KOPT-K1 (cell line): Measurements from ENCODE around the gene LRIT3.
"Not testable (repeated sequence)": the region's sequence is repeated elsewhere in the genome, so short reads cannot be mapped to it uniquely, and the experiment has no call there.

Experiments
- H3K27ac ChIP-seq: fragments of 200-600 bp; sonication (generic); 2 replicates; pipeline ENCODE4 v1.5.1; 2016; ENCODE audit warnings: antibody characterized with exemption, mild to moderate bottlenecking, low read depth, low read length; ENCODE audit not compliant: poor library complexity, severe bottlenecking
- H3K36me3 ChIP-seq: fragments of 200-600 bp; sonication (generic); 2 replicates; pipeline ENCODE4 v1.5.1; 2017; ENCODE audit warnings: antibody characterized with exemption, mild to moderate bottlenecking, low read length, moderate library complexity; ENCODE audit not compliant: insufficient read depth
- H3K9me3 ChIP-seq: fragments of 200-600 bp; sonication (generic); 2 replicates; pipeline ENCODE4 v1.5.1; 2017; ENCODE audit warnings: antibody characterized with exemption, low read length, mild to moderate bottlenecking; ENCODE audit not compliant: insufficient read depth, poor library complexity, severe bottlenecking

Gene LRIT3

DNA sequence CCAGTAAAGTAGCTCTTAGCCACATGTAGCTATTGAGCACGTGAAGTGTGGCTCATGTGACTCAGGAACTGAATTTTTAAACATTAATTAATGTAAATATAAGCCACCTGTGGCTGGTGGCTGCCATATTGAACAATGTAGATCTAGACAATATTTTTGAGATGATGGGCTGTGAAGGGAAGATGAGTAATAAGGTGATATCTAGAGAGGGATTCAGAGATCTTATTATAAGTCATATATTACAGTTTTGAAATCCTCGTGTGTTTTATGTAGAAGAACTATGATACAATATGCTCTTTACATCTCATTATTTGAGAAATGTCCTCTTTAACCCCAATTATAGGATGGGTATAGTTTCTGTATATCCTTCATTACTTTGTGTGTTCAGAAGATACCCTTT, 26.7 kb upstream of the LRIT3 start:
- no peaks in the 10 kb centered on the region for H3K9me3 ChIP-seq
- peaks cover 89% of the 10 kb centered on the region for H3K36me3 ChIP-seq
- no peak overlapping the region for H3K27ac ChIP-seq

DNA sequence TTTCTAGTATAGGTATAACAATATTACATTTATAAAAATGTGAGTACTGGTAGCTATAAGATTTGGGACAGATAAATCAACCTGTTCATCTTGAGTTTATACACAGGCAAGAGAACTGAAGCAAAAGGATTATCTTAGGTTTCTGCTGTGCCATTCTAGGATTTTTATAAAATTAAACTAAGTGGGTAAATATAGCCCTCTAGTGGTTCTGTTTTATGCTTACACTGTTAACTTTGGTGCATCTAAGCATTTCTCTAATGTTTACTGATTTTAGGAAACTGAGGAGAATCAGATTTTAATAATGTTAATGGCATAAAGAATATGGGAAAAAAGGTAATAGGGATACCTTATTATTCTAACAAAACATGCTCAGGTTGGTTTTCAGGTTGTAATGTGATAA, 21.2 kb upstream of the LRIT3 start:
- H3K36me3 ChIP-seq: peaks cover 56% of the 10 kb centered on the region
- H3K27ac ChIP-seq: no peak overlapping the region
- no peaks in the 10 kb centered on the region for H3K9me3 ChIP-seq

DNA sequence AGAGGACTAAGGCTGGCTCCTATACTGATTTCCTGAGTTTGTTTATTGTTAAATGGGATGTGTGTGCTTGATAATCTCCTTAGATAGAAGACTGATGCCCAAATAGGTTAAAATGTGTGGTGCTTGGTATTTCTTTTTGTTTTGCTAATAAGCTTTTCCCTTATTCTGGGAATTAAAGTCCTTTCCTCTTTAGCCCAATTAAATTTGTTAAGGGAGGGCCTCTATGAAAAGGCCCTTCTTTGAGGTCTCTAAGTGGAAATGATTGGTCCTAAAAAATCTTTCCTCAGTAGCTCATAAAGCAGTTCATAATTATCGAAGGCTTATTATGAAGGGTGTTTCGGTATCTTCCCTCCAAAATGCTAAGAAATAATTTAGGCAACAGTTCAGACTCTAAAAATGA, 20.2 kb upstream of the LRIT3 start, which contains the start of gene RRH:
Gene RRH, plus strand, starts transcription at position 301 of the 400 bp plus-strand sequence. Its CDS starts 56 bp downstream, at position 357.
- Histone ChIP-seq H3K36me3 (peaks cover 46% of the 10 kb centered on the region), H3K27ac (no peak within 1 kb of the TSS), H3K9me3 (no peaks in the 10 kb centered on the region)

DNA sequence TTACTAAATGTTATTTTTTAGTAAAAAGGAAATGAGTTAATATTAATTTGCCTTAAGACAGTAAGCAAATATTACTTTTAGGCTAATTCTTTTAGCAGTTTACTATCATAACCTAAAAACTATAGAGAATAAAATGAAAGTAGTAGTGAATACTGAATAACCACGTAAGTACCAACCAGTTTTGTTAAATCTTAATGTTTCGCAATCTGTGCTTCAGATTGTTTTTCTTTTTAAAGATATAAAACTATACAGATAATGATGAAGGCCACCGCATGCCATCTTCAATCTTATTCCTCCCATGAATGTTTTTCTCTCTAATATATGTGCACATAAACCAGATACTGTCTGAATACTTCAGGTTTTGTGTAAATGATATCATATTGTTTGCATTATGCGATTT, 14.2 kb upstream of the LRIT3 start:
- Histone ChIP-seq H3K9me3 (no peaks in the 10 kb centered on the region), H3K36me3 (no peaks in the 10 kb centered on the region), H3K27ac (no peak overlapping the region)

DNA sequence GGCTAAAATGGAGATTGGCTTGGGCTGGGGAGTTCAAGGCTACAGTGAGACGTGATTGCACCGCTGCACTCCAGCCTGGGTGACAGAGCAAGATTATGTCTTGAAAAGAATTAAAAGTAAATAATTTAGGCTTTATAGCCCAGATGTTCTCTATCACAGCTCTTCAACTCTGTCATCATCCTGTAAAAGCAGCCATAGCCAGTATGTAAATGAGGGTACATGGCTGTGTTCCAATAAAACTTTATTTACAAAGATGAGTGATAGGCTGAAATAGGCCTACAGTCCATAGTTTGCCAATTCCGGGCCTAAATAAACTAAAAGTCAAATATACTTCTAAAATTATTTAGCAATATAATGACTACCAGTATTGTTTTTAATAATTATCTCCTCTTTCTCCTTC, 10.9 kb upstream of the LRIT3 start:
- H3K36me3 ChIP-seq: no peaks in the 10 kb centered on the region
- no peak overlapping the region for H3K27ac ChIP-seq
- peaks cover 5% of the 10 kb centered on the region for H3K9me3 ChIP-seq

DNA sequence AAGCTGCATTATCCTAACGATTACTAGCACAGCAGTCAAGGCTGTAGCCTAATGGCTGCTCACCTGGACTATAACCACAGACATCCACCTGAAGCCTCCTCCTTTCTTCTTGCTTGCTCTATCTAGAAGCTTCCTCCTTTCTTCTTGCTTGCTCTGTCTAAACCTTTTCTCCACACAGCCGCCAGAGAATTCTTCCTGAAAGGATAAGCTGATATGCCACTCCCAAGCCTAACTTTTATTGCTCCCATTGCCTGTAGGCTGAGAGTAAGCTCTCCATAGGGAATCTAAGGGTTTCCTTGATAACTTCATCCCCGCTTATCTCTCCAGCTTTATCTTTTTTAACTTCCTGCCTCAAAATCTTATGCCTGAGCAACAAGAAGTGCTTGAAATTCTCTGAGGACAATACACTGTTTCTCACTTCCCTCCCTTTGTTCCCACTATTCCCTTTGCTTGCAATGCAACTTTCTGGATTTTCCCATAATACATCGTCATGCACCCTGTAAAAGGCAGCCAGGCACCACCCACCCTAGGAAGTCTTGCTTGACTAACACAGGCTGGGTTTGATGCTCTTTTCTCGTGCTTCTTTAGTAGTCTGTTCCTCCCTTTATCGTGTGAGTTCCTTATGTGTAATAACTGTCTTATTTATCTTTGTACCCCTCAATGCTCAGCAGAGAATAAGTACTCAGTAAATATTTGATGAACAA, 1.4 kb upstream of the LRIT3 start:
- no peaks in the 10 kb centered on the region for H3K36me3 ChIP-seq
- no peaks in the 10 kb centered on the region for H3K9me3 ChIP-seq
- H3K27ac ChIP-seq: no peak overlapping the region

DNA sequence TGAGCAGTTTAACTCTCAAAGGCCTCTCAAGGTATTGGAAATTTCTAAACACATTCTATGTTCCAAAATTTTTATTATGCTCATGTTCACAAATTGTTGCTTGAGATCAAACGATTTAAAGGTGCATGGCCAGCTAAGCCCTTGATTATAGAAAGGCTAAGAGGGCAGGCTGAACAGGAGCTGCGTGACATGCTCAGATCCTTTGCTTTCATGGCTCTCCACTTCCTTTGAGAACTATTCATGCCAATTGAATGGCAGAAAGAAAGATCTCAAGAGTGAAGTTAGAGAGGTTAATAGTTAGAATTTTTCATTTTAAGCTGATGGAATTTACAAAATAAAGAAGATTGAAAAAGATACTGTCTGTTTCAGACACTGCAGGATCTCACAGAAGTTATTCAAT, 594 bp downstream of the LRIT3 start:
- Histone ChIP-seq H3K9me3 (no peaks in the 10 kb centered on the region), H3K36me3 (no peaks in the 10 kb centered on the region), H3K27ac (no peak overlapping the region)

DNA sequence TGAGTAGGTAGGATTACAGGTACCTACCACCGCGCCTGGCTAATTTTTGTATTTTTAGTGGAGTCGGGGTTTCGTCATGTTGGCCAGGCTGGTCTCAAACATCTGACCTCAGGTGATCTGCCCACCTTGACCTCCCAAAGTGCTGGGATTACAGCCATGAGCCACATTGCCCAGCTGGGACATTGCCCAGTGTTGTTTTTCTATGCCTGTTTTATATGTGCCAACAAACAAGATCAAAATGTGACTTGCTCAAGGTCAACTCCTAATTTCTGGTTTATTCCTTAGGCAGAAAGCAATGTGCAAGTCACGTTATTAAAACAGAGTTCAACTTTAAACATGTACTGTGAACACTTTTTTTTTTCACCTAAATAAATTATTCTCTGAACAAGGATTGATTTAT, 2.7 kb downstream of the LRIT3 start:
- no peaks in the 10 kb centered on the region for H3K9me3 ChIP-seq
- no peaks in the 10 kb centered on the region for H3K36me3 ChIP-seq
- no peak overlapping the region for H3K27ac ChIP-seq

DNA sequence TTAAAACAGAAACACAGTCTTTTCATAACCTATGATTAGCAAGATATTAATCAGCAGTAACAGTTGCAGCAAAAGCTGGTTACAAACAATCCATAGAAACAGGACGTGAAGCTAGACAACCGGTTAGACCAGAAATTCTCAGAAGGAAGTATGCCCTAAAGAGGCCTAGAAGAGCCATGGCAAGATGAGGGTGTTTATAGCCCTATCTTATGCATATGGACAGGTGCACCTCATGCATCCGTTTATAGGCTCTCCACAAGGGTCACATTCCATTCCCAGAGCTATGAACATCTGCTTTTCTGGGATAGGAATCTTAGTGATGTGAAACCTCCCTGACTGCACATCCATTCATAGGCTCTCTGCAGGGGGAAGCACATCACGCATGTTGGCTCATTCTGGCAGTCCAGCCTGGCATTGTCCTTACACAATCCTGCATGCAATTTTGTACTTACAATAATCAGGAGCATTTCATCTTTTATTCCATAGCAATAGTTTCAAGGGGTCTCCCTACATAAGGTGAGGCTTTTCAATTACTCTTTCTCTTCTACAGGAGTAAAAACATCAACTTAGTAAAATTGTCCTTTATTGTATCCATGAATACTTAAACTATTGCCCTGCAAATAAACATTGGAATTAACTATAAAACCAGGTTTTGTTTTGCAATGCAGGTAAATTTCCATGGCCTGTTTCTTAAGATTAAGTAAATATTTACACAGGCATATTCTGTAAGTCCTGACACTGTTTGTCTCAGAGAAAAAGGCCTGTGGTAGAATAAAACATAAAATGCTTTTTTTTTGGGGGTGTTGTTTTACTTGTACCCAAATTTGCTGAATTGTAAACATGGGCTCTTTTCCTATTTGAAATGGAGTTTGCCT, 11.8 kb downstream of the LRIT3 start:
- H3K27ac ChIP-seq, H3K36me3 ChIP-seq: not testable (repeated sequence)
- peaks cover 24% of the 10 kb centered on the region for H3K9me3 ChIP-seq

DNA sequence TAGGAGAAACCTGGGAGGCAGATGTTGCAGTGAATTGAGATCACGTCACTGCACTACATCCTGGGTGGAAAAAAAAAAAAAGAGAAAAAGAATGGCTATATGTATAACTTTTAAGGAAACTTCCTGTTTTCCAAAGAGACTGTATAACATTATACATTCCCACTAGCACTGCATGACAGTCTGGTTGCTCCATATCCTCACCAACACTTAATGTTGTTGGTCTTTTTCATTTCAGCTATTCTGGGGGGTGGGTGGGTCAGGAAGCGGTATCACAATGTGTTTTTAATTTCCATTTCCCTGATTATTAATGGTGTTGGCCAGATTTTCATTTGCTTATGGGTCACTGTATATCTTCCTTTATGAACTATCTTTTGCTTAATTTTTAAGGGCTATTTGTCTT, 13.4 kb downstream of the LRIT3 start:
- Histone ChIP-seq H3K9me3 (peaks cover 24% of the 10 kb centered on the region), H3K27ac (no peak overlapping the region), H3K36me3 (no peaks in the 10 kb centered on the region)

DNA sequence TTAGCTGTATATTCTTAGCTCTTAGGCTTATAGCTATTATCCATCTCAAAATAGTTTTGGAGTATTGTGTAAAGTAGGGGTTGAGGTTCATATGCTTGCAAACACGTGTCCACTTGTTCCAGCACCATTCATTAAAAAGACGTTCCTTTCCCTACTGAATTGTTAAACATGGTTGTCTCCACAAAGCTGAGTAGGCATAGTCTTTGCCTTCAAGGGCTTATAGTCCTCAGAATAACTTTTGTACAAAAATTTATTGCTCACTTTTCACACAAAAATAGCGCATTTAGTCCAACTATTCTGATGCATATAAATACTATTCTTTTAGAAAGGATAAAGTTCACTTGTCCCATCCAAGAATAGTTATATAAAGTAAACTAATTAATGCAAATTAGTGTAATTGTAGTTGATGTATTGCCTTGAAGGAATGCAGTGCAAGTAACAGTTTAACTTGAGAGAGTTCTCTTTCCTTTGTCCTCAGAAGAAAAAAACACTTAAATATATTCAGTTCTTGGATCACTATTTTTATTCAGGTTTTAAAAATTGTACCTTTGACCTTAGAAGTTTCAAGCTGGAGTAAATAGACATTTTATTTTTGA, 14.1 kb downstream of the LRIT3 start:
- Histone ChIP-seq H3K9me3 (peaks cover 24% of the 10 kb centered on the region), H3K27ac (no peak overlapping the region), H3K36me3 (no peaks in the 10 kb centered on the region)

DNA sequence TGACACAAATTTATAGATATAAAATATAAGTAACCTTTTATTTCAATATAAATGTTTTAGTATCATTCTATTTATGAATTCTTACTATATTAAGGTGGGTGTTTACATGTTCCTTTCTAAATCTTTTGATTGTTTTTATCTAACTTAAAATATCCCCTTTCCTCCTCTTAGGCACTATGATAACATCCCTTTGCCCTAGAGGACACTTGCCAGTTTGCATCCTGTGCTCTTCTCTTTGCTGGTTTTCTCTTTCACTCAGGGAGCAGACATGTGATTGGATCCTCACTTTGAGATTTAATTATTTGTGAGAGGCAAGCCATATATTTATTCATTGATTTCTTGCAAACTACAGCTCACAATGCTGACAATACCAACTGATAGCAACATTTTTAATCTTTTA, 16.2 kb downstream of the LRIT3 start:
- Histone ChIP-seq H3K36me3 (no peaks in the 10 kb centered on the region), H3K27ac (no peak overlapping the region), H3K9me3 (peaks cover 20% of the 10 kb centered on the region)

DNA sequence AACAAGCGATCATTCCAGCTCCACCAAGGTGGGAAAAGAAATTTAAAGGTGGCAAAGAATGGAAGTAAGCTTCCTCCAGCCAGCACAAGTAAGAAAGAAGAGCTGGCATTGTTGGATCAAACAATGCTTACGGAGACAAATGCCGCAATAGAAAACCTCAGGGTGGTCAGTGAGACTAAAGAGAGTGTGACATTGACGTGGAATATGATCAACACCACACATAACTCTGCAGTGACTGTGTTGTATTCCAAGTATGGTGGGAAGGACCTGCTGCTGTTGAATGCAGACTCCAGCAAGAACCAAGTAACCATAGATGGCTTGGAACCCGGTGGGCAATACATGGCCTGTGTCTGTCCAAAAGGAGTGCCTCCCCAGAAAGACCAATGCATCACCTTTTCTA, 22.2 kb downstream of the LRIT3 start:
- no peaks in the 10 kb centered on the region for H3K9me3 ChIP-seq

DNA sequence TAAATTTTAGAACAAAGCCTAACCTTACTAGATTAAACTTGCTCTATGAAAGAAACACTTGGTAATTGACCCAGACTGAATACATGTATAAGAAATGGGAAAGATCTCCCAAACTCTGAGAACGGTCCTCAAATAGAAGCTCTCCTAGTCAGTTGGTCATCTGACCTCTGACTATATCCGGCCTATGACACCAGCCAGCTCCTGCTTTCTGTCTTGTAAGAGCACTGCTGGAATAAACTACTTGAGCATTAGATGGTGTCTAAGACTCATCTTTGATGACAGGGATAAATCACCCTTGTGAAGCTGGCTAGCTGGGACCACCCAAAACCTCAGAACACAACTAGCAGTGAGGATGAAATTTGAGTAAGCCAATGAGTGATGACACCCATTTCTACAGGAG, 24.2 kb downstream of the LRIT3 start:
- Histone ChIP-seq H3K27ac (no peak overlapping the region), H3K36me3 (no peaks in the 10 kb centered on the region), H3K9me3 (no peaks in the 10 kb centered on the region)

More for the DNA sequence above, 22.2 kb downstream of the LRIT3 start:
- Histone ChIP-seq H3K27ac (no peak overlapping the region), H3K36me3 (no peaks in the 10 kb centered on the region)

DNA sequence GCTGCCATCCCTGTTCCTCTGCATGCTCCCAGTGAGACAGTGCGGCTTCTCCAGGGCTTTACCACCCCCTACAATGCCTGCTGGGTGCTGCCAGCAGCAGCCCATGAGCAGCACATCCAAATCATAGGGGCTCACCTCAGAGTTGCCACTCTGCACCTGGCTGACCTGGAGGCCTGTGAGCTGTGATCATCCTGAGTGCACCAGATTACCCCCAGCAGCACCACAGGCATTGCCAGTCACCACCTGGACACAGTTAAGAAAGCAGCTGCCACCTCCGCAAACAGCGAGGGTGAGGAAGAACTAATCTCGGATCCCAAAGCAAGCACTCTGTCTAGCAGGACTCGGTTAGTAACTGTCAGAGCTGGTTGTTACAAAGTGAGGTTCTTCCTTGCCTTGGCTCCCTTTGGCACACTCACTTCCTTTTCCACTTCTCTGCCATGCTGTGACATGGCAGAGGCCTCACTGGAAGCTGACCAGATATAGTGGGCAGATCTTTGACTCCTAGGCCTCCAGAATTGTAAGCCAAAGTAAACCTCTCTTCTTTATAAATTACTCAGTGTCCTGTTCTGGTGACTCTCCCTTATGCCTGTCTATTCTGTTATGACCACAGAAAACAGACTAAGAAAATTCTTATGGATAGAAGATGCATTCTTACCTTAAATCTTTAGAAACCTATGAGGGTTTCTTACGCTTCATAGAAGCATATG, 25.2 kb downstream of the LRIT3 start:
- H3K27ac ChIP-seq: no peak overlapping the region
- no peaks in the 10 kb centered on the region for H3K9me3 ChIP-seq
- H3K36me3 ChIP-seq: no peaks in the 10 kb centered on the region
